HCEC 1CT (cell line): Measurements from ENCODE around the gene SLC12A7.
"Not testable (repeated sequence)": the region's sequence is repeated elsewhere in the genome, so short reads cannot be mapped to it uniquely, and the experiment has no call there.

ENCODE experiments used
- DNase-seq: peaks from one replicate; pipeline ENCODE4 v3.0.0-alpha.2; 2017

SLC12A7 gene

GRCh38 chr5:1108865-1109174, 3.0 kb downstream of the SLC12A7 start:
- no peak for DNase-seq

GRCh38 chr5:1108023-1108864, 3.6 kb downstream of the SLC12A7 start:
- DNase-seq, result no peak

GRCh38 chr5:1107167-1108022, 4.5 kb downstream of the SLC12A7 start:
- DNase-seq, result no peak

- DNase-seq, result no peak
Measured at GRCh38 chr5:1106385-1107166, 5.3 kb downstream of the SLC12A7 start.

- DNase-seq, result no peak
Measured at GRCh38 chr5:1105350-1106265, 6.3 kb downstream of the SLC12A7 start.

GRCh38 chr5:1104327-1105006, 7.4 kb downstream of the SLC12A7 start:
- DNase-seq, result no peak

- DNase-seq, result no peak
Measured at GRCh38 chr5:1103505-1104326, 8.1 kb downstream of the SLC12A7 start.

- DNase-seq, result no peak
Measured at GRCh38 chr5:1103093-1103492, 8.8 kb downstream of the SLC12A7 start.

GRCh38 chr5:1101961-1102713, 9.7 kb downstream of the SLC12A7 start:
- no peak for DNase-seq

GRCh38 chr5:1100664-1101574, 10.9 kb downstream of the SLC12A7 start:
- DNase-seq, result no peak

- no peak for DNase-seq
Measured at GRCh38 chr5:1099926-1100663, 11.8 kb downstream of the SLC12A7 start.

GRCh38 chr5:1098986-1099597, 12.8 kb downstream of the SLC12A7 start:
- DNase-seq, result no peak

- not testable (repeated sequence) for DNase-seq
Measured at GRCh38 chr5:1097988-1098385, 13.9 kb downstream of the SLC12A7 start.

GRCh38 chr5:1097381-1097987, 14.4 kb downstream of the SLC12A7 start:
- no peak for DNase-seq

GRCh38 chr5:1096838-1097237, 15.0 kb downstream of the SLC12A7 start:
- no peak for DNase-seq

GRCh38 chr5:1095990-1096363, 15.9 kb downstream of the SLC12A7 start:
- DNase-seq, result no peak

- no peak for DNase-seq
Measured at GRCh38 chr5:1095302-1095989, 16.4 kb downstream of the SLC12A7 start.
